ENCODE data around the gene ANGPTL2. TPM values are rescaled to one million over a fixed set of nuclear protein-coding genes. Genes with fewer than 3 reads are reported as not detected.

The ANGPTL2 gene
- total RNA-seq, 2 experiments from 2014 or later: not detected

GRCh38 chr9:127139775-127140174, 17.3 kb upstream of the ANGPTL2 start:
- TF ChIP-seq CTCF (IDR thresholded peaks at IDR 0.05): no peak
- POLR2A ChIA-PET: no interaction called here
- CTCF ChIA-PET: no interaction called here

GRCh38 chr9:127139071-127139731, 16.8 kb upstream of the ANGPTL2 start:
- no peak overlapping the region for H3K27ac Mint-ChIP-seq
- ATAC-seq: no peak
- POLR2A ChIA-PET: no interaction called here
- TF ChIP-seq CTCF (IDR thresholded peaks at IDR 0.05): no peak
- no peak for DNase-seq
- CTCF ChIA-PET: interaction anchor here (0.6 to 1.1 kb wide), 3 partner anchors 16 to 170 kb away, joined by 3 read pairs; no protein-coding TSS in a partner anchor
- H3K27me3 Mint-ChIP-seq: no peaks in the 10 kb centered on the region
- H3K36me3 Mint-ChIP-seq (ENCODE audit: low read depth): no peaks in the 10 kb centered on the region
- no peaks in the 10 kb centered on the region for H3K9me3 Mint-ChIP-seq
- no peaks in the 10 kb centered on the region for H3K4me1 Mint-ChIP-seq (ENCODE audit: low read depth)
- intact Hi-C loops (cut with micrococcal nuclease): no loop called here
- H3K4me3 Mint-ChIP-seq: no peak overlapping the region

More at GRCh38 chr9:127139775-127140174, 17.3 kb upstream of the ANGPTL2 start:
- H3K4me1 Mint-ChIP-seq (ENCODE audit: low read depth): no peaks in the 10 kb centered on the region
- intact Hi-C loops (cut with micrococcal nuclease): no loop called here
- H3K27ac Mint-ChIP-seq: no peak overlapping the region
- no peaks in the 10 kb centered on the region for H3K9me3 Mint-ChIP-seq
- H3K4me3 Mint-ChIP-seq: no peak overlapping the region
- H3K36me3 Mint-ChIP-seq (ENCODE audit: low read depth): no peaks in the 10 kb centered on the region
- no peak for ATAC-seq
- H3K27me3 Mint-ChIP-seq: no peaks in the 10 kb centered on the region
- no peak for DNase-seq

GRCh38 chr9:127138444-127138843, 16.0 kb upstream of the ANGPTL2 start:
- DNase-seq (no peak), ATAC-seq (no peak)
- intact Hi-C loops (cut with micrococcal nuclease): no loop called here
- no peaks in the 10 kb centered on the region for H3K9me3 Mint-ChIP-seq
- ChIA-PET CTCF (interaction anchor here (0.6 to 1.3 kb wide), 4 partner anchors 15 to 197 kb away, joined by 3 to 4 read pairs (median 3); no protein-coding TSS in a partner anchor), POLR2A (no interaction called here)
- no peak overlapping the region for H3K27ac Mint-ChIP-seq
- no peaks in the 10 kb centered on the region for H3K36me3 Mint-ChIP-seq (ENCODE audit: low read depth)
- no peaks in the 10 kb centered on the region for H3K27me3 Mint-ChIP-seq
- TF ChIP-seq CTCF (IDR thresholded peaks at IDR 0.05): no peak
- H3K4me3 Mint-ChIP-seq: no peak overlapping the region
- H3K4me1 Mint-ChIP-seq (ENCODE audit: low read depth): no peaks in the 10 kb centered on the region

GRCh38 chr9:127137640-127138360, 15.4 kb upstream of the ANGPTL2 start:
- Mint-ChIP-seq H3K27me3 (no peaks in the 10 kb centered on the region), H3K36me3 (ENCODE audit: low read depth) (no peaks in the 10 kb centered on the region), H3K27ac (no peak overlapping the region), H3K9me3 (no peaks in the 10 kb centered on the region), H3K4me3 (no peak overlapping the region), H3K4me1 (ENCODE audit: low read depth) (no peaks in the 10 kb centered on the region)
- DNase-seq (no peak), ATAC-seq (no peak)
- intact Hi-C loops (cut with micrococcal nuclease): no loop called here
- ChIA-PET CTCF (interaction anchor here (1.3 kb wide), 1 partner anchor 197 kb away, joined by 4 read pairs; no protein-coding TSS in a partner anchor), POLR2A (interaction anchor here (1.0 kb wide), 1 partner anchor 17 kb away, joined by 3 read pairs; no protein-coding TSS in a partner anchor)
- TF ChIP-seq CTCF (IDR thresholded peaks at IDR 0.05): no peak
